ENCODE data around the gene HAO1.

HAO1 gene

DNA sequence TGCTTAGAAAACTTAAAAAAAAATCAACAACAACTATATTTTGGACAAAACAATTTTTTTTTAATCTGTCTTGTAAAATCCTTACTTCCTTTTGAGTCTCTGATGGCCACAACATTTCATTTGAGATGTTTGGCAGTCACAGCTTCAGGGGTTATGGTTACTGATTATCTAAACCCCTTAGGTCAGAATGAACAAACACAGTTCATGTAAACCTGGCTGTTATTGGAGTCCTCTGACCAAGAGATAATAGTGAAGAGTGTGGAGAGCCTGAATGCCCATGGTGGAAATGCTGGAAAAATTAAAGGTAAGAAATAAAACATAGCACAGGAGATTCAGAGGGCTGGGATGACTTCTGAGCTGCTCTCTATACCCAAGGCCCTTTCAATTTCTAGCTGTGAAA lies 41.1 kb upstream of the HAO1 start:
- no peak for DNase-seq (ENCODE audit: low spot score)
- Histone ChIP-seq H3K4me2 (ENCODE audit: insufficient read depth, low read length, poor library complexity, severe bottlenecking) (no peak overlapping the region), H3K4me3 (ENCODE audit: low read length in 2 of 2) (no peak overlapping the region), H2AK5ac (ENCODE audit: low read depth, low read length) (no peak overlapping the region), H3K27me3 (ENCODE audit: control insufficient read depth in 3 of 3, insufficient read depth in 3 of 3, low read depth in 1 of 3, low read length in 3 of 3) (no peaks in the 10 kb centered on the region), H3K79me1 (ENCODE audit: low read depth, low read length) (no peaks in the 10 kb centered on the region), H3K14ac (ENCODE audit: low read length) (no peak overlapping the region), H4K91ac (ENCODE audit: low read depth, low read length, poor library complexity) (no peak overlapping the region), H3K4ac (ENCODE audit: low read length) (no peak overlapping the region), H3K9ac (ENCODE audit: low read depth, low read length, poor library complexity) (no peak overlapping the region), H3K23ac (ENCODE audit: low read depth, low read length, poor library complexity) (no peak overlapping the region), H3K36me3 (replicated peaks in 1 of 2; ENCODE audit: control insufficient read depth in 2 of 2, insufficient read depth in 2 of 2, low read length in 2 of 2) (peaks cover 6 to 36% of the 10 kb centered on the region in 2 donors), H4K8ac (ENCODE audit: low read depth, low read length) (no peak overlapping the region), H3K9me3 (replicated peaks in 1 of 2; ENCODE audit: control insufficient read depth in 2 of 2, insufficient read depth in 1 of 2, low read depth in 1 of 2, low read length in 2 of 2) (no peaks in the 10 kb centered on the region), H2BK12ac (ENCODE audit: low read length) (no peak overlapping the region), H3K27ac (replicated peaks; ENCODE audit: low read length) (no peak overlapping the region), H2BK120ac (ENCODE audit: low read depth, low read length) (no peak overlapping the region), H3K4me1 (ENCODE audit: control insufficient read depth in 2 of 2, insufficient read depth in 1 of 2, low read depth in 1 of 2, low read length in 2 of 2) (peaks cover 0 to 1% of the 10 kb centered on the region in 2 donors), H2BK5ac (ENCODE audit: low read length) (no peak overlapping the region), H2AFZ (ENCODE audit: low read length) (no peak overlapping the region), H3K18ac (ENCODE audit: low read length) (no peak overlapping the region), H2BK15ac (ENCODE audit: low read length) (no peak overlapping the region)

DNA sequence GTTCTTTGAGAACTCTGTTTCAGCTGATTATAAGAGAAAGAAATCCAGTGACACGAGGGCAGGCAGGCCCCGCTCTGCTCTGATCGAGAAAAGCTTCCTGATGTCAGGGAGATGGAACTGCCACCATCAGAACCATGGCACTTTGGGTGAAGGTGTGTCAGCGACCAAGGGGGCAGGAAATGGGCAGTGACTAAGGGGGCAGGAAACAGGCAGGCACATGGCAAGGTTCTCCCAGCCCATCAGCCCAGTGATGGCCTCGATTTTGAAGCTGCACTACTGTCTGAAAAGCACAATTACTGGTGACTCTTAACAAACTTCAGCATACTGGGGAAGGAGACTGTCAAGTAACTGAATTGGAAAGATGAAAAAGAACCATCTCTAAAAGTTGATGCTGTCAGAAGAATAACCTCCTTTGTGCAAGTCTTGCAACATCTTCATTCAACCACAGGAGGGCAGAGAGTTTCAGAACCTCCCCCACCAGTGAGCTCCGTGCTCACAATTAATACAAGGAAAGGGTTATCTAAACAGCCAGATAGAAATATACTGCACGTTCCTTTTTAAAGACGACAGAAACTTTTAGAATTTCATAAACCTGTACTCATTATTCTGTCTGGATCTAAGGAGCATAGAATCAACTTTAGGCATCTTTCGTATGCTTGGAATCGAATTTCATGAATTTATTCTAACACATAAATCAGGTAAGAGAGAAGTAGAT lies 40.2 kb upstream of the HAO1 start:
- no peak overlapping the region for H4K91ac ChIP-seq (ENCODE audit: low read depth, low read length, poor library complexity)
- no peak overlapping the region for H3K18ac ChIP-seq (ENCODE audit: low read length)
- H3K9ac ChIP-seq (ENCODE audit: low read depth, low read length, poor library complexity): no peak overlapping the region
- H3K4ac ChIP-seq (ENCODE audit: low read length): no peak overlapping the region
- peak; percentile 8 for DNase-seq (ENCODE audit: low spot score)
- no peaks in the 10 kb centered on the region for H3K27me3 ChIP-seq (ENCODE audit: control insufficient read depth in 3 of 3, insufficient read depth in 3 of 3, low read depth in 1 of 3, low read length in 3 of 3)
- no peak overlapping the region for H2BK12ac ChIP-seq (ENCODE audit: low read length)
- H3K4me3 ChIP-seq (ENCODE audit: low read length in 2 of 2): no peak overlapping the region
- H3K4me1 ChIP-seq (ENCODE audit: control insufficient read depth in 2 of 2, insufficient read depth in 1 of 2, low read depth in 1 of 2, low read length in 2 of 2): peaks cover 0 to 1% of the 10 kb centered on the region in 2 donors
- peaks cover 6 to 35% of the 10 kb centered on the region in 2 donors for H3K36me3 ChIP-seq (replicated peaks in 1 of 2; ENCODE audit: control insufficient read depth in 2 of 2, insufficient read depth in 2 of 2, low read length in 2 of 2)
- H2AK5ac ChIP-seq (ENCODE audit: low read depth, low read length): no peak overlapping the region
- no peak overlapping the region for H3K27ac ChIP-seq (replicated peaks; ENCODE audit: low read length)
- H4K8ac ChIP-seq (ENCODE audit: low read depth, low read length): no peak overlapping the region
- H2BK15ac ChIP-seq (ENCODE audit: low read length): no peak overlapping the region
- no peak overlapping the region for H2BK120ac ChIP-seq (ENCODE audit: low read depth, low read length)
- no peak overlapping the region for H3K4me2 ChIP-seq (ENCODE audit: insufficient read depth, low read length, poor library complexity, severe bottlenecking)
- H3K23ac ChIP-seq (ENCODE audit: low read depth, low read length, poor library complexity): no peak overlapping the region
- H3K79me1 ChIP-seq (ENCODE audit: low read depth, low read length): no peaks in the 10 kb centered on the region
- H2AFZ ChIP-seq (ENCODE audit: low read length): no peak overlapping the region
- H3K14ac ChIP-seq (ENCODE audit: low read length): peak overlapping the region; percentile 28
- H2BK5ac ChIP-seq (ENCODE audit: low read length): no peak overlapping the region
- no peaks in the 10 kb centered on the region for H3K9me3 ChIP-seq (replicated peaks in 1 of 2; ENCODE audit: control insufficient read depth in 2 of 2, insufficient read depth in 1 of 2, low read depth in 1 of 2, low read length in 2 of 2)
- WGBS, 2 donors (ENCODE audit: extremely low coverage in 2 of 2, insufficient read length in 2 of 2, insufficient replicate concordance in 1 of 2): no CpG with 5 or more reads among the region's 10 CpGs

DNA sequence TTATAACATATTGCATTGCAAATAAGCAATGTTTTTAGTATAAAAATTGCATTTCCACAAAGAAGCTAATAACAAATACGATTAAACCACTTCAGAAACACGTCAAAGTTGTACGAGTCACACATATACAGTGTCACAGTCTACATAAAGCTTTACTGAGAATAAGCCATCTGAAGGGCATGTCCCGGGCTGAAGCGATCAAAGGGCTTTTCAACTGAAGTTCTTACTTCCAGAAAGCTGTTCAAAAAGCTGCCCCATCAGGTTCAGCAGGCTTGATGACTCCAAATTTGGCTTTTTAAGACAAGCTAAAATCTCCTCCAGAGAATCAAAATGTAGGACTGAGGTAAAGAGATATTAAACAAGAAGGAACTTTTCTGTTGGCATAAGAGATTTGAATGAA lies 37.5 kb upstream of the HAO1 start:
- Histone ChIP-seq H3K4ac (ENCODE audit: low read length) (no peak overlapping the region), H3K9me3 (replicated peaks in 1 of 2; ENCODE audit: control insufficient read depth in 2 of 2, insufficient read depth in 1 of 2, low read depth in 1 of 2, low read length in 2 of 2) (no peaks in the 10 kb centered on the region), H3K27me3 (ENCODE audit: control insufficient read depth in 3 of 3, insufficient read depth in 3 of 3, low read depth in 1 of 3, low read length in 3 of 3) (no peaks in the 10 kb centered on the region), H3K27ac (replicated peaks; ENCODE audit: low read length) (no peak overlapping the region), H3K4me1 (ENCODE audit: control insufficient read depth in 2 of 2, insufficient read depth in 1 of 2, low read depth in 1 of 2, low read length in 2 of 2) (no peaks in the 10 kb centered on the region), H2BK5ac (ENCODE audit: low read length) (no peak overlapping the region), H2AFZ (ENCODE audit: low read length) (no peak overlapping the region), H4K8ac (ENCODE audit: low read depth, low read length) (no peak overlapping the region), H2BK12ac (ENCODE audit: low read length) (no peak overlapping the region), H3K36me3 (replicated peaks in 1 of 2; ENCODE audit: control insufficient read depth in 2 of 2, insufficient read depth in 2 of 2, low read length in 2 of 2) (peaks cover 6 to 20% of the 10 kb centered on the region in 2 donors), H3K4me2 (ENCODE audit: insufficient read depth, low read length, poor library complexity, severe bottlenecking) (no peak overlapping the region), H3K23ac (ENCODE audit: low read depth, low read length, poor library complexity) (no peak overlapping the region), H3K18ac (ENCODE audit: low read length) (no peak overlapping the region), H4K91ac (ENCODE audit: low read depth, low read length, poor library complexity) (no peak overlapping the region), H3K4me3 (ENCODE audit: low read length in 2 of 2) (no peak overlapping the region), H2AK5ac (ENCODE audit: low read depth, low read length) (no peak overlapping the region), H2BK120ac (ENCODE audit: low read depth, low read length) (no peak overlapping the region), H3K14ac (ENCODE audit: low read length) (no peak overlapping the region), H3K9ac (ENCODE audit: low read depth, low read length, poor library complexity) (no peak overlapping the region), H2BK15ac (ENCODE audit: low read length) (no peak overlapping the region), H3K79me1 (ENCODE audit: low read depth, low read length) (no peaks in the 10 kb centered on the region)
- DNase-seq (ENCODE audit: low spot score): no peak
- no CpG with 5 or more reads among the region's 5 CpGs for WGBS, 2 donors (ENCODE audit: extremely low coverage in 2 of 2, insufficient read length in 2 of 2, insufficient replicate concordance in 1 of 2)

DNA sequence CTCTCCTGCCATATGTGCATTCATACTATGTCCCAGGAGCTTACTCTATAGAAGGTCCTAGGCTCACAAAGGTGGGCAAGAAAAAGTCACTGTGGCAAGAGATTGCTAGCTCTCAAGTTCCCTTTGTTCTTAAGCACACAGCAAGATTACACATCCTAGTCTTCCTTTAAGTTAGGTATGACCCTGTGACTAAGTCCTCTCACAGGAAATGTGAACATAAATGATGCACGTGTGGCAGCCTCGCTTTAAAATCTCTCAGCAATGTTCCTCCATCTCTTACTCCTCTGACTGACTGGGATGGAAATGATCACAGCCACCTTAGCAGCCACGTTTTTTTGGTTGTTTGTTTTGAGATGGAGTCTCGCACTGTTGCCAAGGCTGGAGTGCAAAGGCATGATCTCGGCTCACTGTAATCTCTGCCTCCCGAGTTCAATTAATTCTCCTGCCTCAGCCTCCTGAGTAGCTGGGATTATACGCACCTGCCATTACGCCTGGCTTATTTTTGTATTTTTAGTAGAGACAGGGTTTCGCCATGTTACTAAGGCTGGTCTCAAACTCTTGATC lies 35.7 kb upstream of the HAO1 start:
- H3K18ac ChIP-seq (ENCODE audit: low read length): no peak overlapping the region
- WGBS, 2 donors (ENCODE audit: extremely low coverage in 2 of 2, insufficient read length in 2 of 2, insufficient replicate concordance in 1 of 2): no CpG with 5 or more reads among the region's 9 CpGs
- H2AFZ ChIP-seq (ENCODE audit: low read length): no peak overlapping the region
- H4K8ac ChIP-seq (ENCODE audit: low read depth, low read length): no peak overlapping the region
- H3K4ac ChIP-seq (ENCODE audit: low read length): no peak overlapping the region
- no peak overlapping the region for H3K14ac ChIP-seq (ENCODE audit: low read length)
- H3K9me3 ChIP-seq (replicated peaks in 1 of 2; ENCODE audit: control insufficient read depth in 2 of 2, insufficient read depth in 1 of 2, low read depth in 1 of 2, low read length in 2 of 2): no peaks in the 10 kb centered on the region
- no peak overlapping the region for H2BK12ac ChIP-seq (ENCODE audit: low read length)
- H4K91ac ChIP-seq (ENCODE audit: low read depth, low read length, poor library complexity): no peak overlapping the region
- no peak overlapping the region for H3K4me2 ChIP-seq (ENCODE audit: insufficient read depth, low read length, poor library complexity, severe bottlenecking)
- H3K9ac ChIP-seq (ENCODE audit: low read depth, low read length, poor library complexity): no peak overlapping the region
- H3K4me1 ChIP-seq (ENCODE audit: control insufficient read depth in 2 of 2, insufficient read depth in 1 of 2, low read depth in 1 of 2, low read length in 2 of 2): no peaks in the 10 kb centered on the region
- H3K36me3 ChIP-seq (replicated peaks in 1 of 2; ENCODE audit: control insufficient read depth in 2 of 2, insufficient read depth in 2 of 2, low read length in 2 of 2): peaks cover 0 to 4% of the 10 kb centered on the region in 2 donors
- no peak overlapping the region for H2BK120ac ChIP-seq (ENCODE audit: low read depth, low read length)
- no peak overlapping the region for H2BK5ac ChIP-seq (ENCODE audit: low read length)
- H3K79me1 ChIP-seq (ENCODE audit: low read depth, low read length): no peaks in the 10 kb centered on the region
- no peaks in the 10 kb centered on the region for H3K27me3 ChIP-seq (ENCODE audit: control insufficient read depth in 3 of 3, insufficient read depth in 3 of 3, low read depth in 1 of 3, low read length in 3 of 3)
- no peak for DNase-seq (ENCODE audit: low spot score)
- H3K23ac ChIP-seq (ENCODE audit: low read depth, low read length, poor library complexity): no peak overlapping the region
- H3K4me3 ChIP-seq (ENCODE audit: low read length in 2 of 2): no peak overlapping the region
- no peak overlapping the region for H2AK5ac ChIP-seq (ENCODE audit: low read depth, low read length)
- no peak overlapping the region for H2BK15ac ChIP-seq (ENCODE audit: low read length)
- H3K27ac ChIP-seq (replicated peaks; ENCODE audit: low read length): no peak overlapping the region

Data from neuronal stem cell (in vitro differentiated cells).